ENCODE data around the gene LSAMP.

- TF ChIP-seq, protein P1, sequence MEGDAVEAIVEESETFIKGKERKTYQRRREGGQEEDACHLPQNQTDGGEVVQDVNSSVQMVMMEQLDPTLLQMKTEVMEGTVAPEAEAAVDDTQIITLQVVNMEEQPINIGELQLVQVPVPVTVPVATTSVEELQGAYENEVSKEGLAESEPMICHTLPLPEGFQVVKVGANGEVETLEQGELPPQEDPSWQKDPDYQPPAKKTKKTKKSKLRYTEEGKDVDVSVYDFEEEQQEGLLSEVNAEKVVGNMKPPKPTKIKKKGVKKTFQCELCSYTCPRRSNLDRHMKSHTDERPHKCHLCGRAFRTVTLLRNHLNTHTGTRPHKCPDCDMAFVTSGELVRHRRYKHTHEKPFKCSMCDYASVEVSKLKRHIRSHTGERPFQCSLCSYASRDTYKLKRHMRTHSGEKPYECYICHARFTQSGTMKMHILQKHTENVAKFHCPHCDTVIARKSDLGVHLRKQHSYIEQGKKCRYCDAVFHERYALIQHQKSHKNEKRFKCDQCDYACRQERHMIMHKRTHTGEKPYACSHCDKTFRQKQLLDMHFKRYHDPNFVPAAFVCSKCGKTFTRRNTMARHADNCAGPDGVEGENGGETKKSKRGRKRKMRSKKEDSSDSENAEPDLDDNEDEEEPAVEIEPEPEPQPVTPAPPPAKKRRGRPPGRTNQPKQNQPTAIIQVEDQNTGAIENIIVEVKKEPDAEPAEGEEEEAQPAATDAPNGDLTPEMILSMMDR (conservative IDR thresholded peaks at IDR 0.05; ENCODE audit: low read length): no peak
- no peak for TF ChIP-seq EZH2phosphoT487 (IDR thresholded peaks at IDR 0.05; ENCODE audit: borderline replicate concordance)
Observed at GRCh38 chr3:116390318-116390717, 55.0 kb downstream of the LSAMP start.
